ENCODE measurements around the gene TSPEAR.

Gene TSPEAR

DNA sequence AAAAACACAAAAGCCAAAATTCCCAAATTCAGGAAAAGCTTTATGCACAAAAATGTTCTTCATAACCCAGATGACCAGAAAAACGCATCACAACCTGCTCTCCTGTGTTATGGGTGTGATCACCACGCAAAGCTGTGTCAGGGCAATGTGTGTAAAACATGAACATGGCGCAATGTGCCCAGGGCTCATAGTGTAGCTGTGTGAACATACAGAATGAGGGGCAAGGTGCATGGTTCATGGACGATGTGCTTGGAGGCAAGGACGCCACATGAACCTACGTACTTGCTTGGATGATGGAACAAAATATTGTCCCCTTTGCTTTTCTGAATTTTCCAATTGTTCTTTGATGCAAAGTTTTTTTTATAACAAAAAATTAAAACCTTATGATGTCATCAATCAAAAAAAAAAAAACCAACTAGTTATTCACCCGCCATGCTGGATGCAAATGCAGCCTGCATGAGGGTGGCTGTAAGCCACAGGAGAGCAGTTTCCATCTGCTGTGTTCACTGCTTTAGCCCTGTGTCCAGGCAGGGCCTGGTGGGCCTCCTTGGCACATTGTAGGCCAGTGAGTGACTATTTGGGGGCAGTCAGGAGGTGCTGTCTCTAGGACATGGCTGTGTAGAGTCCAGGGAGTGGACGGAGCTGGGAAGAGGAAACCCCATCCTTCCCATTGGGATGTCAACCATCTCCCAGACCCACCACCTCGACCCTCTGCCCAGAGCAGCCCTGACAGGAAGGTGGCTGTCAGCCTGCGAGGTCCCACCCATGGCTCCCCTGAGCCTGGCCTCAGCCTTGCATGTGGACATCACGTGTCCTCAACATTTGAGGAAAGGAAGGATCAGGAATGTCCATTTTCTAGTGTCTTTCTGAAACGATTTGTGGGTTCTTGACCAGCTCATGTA lies 185.0 kb downstream of the TSPEAR start:
- TF ChIP-seq POLR2A (IDR thresholded peaks at IDR 0.05; ENCODE audit: extremely low read depth, insufficient read length) (no peak), MYC (IDR thresholded peaks at IDR 0.05; ENCODE audit: low read depth, low read length) (no peak)
- TF ChIP-seq, protein P1, sequence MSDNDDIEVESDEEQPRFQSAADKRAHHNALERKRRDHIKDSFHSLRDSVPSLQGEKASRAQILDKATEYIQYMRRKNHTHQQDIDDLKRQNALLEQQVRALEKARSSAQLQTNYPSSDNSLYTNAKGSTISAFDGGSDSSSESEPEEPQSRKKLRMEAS (IDR thresholded peaks at IDR 0.05; ENCODE audit: low read depth, low read length), result no peak
- TF ChIP-seq, protein P2, sequence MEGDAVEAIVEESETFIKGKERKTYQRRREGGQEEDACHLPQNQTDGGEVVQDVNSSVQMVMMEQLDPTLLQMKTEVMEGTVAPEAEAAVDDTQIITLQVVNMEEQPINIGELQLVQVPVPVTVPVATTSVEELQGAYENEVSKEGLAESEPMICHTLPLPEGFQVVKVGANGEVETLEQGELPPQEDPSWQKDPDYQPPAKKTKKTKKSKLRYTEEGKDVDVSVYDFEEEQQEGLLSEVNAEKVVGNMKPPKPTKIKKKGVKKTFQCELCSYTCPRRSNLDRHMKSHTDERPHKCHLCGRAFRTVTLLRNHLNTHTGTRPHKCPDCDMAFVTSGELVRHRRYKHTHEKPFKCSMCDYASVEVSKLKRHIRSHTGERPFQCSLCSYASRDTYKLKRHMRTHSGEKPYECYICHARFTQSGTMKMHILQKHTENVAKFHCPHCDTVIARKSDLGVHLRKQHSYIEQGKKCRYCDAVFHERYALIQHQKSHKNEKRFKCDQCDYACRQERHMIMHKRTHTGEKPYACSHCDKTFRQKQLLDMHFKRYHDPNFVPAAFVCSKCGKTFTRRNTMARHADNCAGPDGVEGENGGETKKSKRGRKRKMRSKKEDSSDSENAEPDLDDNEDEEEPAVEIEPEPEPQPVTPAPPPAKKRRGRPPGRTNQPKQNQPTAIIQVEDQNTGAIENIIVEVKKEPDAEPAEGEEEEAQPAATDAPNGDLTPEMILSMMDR (IDR thresholded peaks at IDR 0.05; ENCODE audit: low read depth, low read length), result no peak
- DNase-seq (ENCODE audit: low read depth), result no peak
- H3K4me3 ChIP-seq (ENCODE audit: low read depth, low read length), result no peak overlapping the region

DNA sequence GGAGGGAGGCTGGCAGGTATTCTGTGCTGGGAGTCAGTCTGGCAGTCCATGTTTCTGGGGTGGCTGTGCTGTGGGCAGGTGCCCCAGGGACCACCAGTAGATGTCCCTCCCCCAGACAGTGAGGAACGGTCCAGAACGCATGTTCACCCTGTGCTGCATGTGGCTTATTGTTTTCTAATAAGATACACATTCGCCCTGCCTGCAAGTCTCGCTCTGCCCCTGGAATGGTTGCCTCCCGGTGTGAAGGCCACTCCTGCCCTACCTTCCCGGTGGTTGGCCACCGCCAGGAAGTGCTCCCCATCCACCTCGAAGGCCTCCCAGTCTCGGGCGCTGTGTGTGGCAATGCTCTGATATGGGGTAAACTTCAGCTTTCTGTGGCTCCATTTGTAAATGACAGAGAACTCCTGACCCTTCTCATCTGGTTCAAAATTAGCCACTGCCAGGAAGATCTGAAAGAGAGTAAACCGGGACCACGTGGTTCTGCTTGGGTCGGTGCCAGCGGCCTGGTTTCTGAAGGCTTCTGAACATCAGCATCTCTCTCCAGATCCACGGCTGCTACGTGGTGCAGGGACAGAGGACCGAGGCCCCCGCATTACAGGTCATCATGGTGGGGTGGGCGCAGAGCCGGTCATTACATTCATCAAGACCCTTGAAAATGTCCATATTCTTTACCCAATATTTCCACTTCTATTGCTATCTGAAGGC lies 185.8 kb downstream of the TSPEAR start:
- no peak for TF ChIP-seq MYC (IDR thresholded peaks at IDR 0.05; ENCODE audit: low read depth, low read length)
- no peak for TF ChIP-seq POLR2A (IDR thresholded peaks at IDR 0.05; ENCODE audit: extremely low read depth, insufficient read length)
- TF ChIP-seq, protein P2 (IDR thresholded peaks at IDR 0.05; ENCODE audit: low read depth, low read length), result no peak
- TF ChIP-seq, protein P1 (IDR thresholded peaks at IDR 0.05; ENCODE audit: low read depth, low read length), result no peak
- no peak for DNase-seq (ENCODE audit: low read depth)
- no peak overlapping the region for H3K4me3 ChIP-seq (ENCODE audit: low read depth, low read length)

DNA sequence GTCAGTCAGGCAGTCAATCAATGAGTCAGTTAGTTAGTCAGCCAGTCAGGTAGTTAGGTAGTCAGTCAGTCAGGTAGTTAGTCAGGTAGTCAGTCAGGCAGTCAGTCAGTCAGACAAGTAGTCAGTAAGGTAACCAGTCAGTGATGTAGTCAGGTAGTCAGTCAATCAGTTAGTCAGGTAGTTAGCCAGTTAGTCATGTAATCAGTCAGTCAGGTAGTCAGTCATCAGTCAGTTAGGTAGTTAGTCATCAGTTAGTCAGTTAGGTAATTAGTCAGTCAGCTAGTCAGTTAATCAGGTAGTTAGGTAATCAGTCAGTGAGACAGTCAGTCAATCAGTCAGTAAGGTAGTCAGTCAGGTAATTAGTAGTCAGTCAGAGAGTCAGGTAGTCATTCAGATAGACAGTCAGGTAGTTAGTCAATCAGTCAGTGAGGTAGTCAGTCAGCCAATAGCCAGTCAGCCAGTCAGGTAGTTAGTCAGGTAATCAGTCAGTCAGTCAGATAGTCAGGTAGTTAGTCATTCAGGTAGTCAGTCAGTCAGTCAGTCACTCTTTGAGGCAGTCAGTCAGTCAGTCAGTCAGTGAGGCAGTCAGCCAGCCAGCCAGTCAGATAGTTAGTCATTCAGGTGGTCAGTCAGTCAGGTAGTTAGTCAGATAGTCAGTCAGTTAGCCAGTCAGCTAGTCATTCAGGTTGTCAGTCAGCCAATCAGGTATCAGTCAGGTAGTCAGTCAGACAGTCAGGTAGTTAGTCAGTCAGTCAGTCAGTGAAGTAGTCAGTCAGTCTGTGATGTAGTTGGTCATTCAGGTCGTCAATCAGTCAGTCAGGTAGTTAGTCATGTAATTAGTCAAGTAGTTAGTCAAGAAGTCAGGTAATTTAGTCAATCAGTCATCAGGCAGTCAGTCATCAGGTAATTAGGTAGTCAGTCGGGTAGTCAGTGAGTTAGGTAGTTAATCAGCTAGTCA lies 186.7 kb downstream of the TSPEAR start:
- H3K4me3 ChIP-seq (ENCODE audit: low read depth, low read length), result no peak overlapping the region
- TF ChIP-seq, protein P2 (IDR thresholded peaks at IDR 0.05; ENCODE audit: low read depth, low read length), result no peak
- TF ChIP-seq, protein P1 (IDR thresholded peaks at IDR 0.05; ENCODE audit: low read depth, low read length), result no peak
- TF ChIP-seq MYC (IDR thresholded peaks at IDR 0.05; ENCODE audit: low read depth, low read length) (no peak), POLR2A (IDR thresholded peaks at IDR 0.05; ENCODE audit: extremely low read depth, insufficient read length) (no peak)
- DNase-seq (ENCODE audit: low read depth), result no peak

DNA sequence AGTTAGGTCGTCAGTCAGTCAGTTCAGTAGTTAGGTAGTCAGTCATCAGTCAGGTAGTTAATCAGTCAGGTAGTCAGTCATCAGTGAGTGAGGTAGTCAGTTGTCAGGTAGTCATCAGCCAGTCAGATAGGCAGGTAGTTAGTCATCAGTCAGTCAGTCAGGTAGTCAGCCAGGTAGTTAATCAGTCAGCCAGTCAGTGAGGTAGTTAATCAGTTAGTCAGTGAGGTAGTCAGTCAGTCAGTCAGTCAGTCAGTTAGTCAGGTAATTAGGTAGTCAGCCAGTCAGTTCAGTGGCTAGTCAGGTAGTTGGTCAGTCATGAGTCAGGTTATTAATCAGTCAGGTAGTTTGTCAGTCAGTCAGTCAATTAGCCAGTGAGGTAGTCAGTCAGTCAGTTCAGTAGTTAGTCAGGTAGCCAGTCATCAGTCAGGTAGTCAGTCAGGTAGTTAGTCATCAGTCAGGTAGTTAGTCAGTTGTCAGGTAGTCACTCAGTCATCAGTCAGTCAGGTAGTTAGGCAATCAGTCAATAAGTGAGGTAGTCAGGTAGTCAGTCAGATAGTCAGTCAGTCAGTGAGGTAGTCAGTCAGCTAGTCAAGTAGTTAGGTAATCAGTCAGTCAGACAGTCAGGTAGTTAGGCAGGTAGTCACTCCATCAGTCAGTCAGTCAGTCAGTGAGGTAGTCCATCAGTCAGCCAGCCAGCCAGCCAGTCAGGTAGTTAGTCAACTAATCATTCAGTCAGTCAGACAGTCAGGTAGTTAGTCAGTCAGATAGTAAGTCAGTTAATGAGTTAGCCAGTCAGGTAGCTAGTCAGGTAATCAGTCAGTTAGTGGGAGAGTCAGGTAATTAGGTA lies 187.6 kb downstream of the TSPEAR start:
- TF ChIP-seq, protein P1 (IDR thresholded peaks at IDR 0.05; ENCODE audit: low read depth, low read length), result no peak
- TF ChIP-seq, protein P2 (IDR thresholded peaks at IDR 0.05; ENCODE audit: low read depth, low read length), result no peak
- TF ChIP-seq MYC (IDR thresholded peaks at IDR 0.05; ENCODE audit: low read depth, low read length) (no peak), POLR2A (IDR thresholded peaks at IDR 0.05; ENCODE audit: extremely low read depth, insufficient read length) (no peak)
- no peak for DNase-seq (ENCODE audit: low read depth)
- H3K4me3 ChIP-seq (ENCODE audit: low read depth, low read length), result no peak overlapping the region

All from NB4 (cell line).